Body of pancreas (tissue), 4 donors: ENCODE data around the gene A3GALT2.

ENCODE experiments used
- POLR2A ChIP-seq, 3 donors: fragments of 450-650 bp; IDR thresholded peaks; one replicate each; pipeline ENCODE4 v1.6.1; 2016; ENCODE audit warnings: antibody characterized with exemption in 3 of 3, mild to moderate bottlenecking in 2 of 3
- TF ChIP-seq, protein P1 (sequence below), 7 experiments: fragments of 450-650 bp in 4 of 7; fragments of 200-600 bp in 3 of 7; sonication (generic) in 3 of 7; IDR thresholded peaks; one replicate each; pipeline ENCODE4 v1.5.1; 2016 to 2019; ENCODE audit warnings: antibody characterized with exemption in 7 of 7

DNA sequence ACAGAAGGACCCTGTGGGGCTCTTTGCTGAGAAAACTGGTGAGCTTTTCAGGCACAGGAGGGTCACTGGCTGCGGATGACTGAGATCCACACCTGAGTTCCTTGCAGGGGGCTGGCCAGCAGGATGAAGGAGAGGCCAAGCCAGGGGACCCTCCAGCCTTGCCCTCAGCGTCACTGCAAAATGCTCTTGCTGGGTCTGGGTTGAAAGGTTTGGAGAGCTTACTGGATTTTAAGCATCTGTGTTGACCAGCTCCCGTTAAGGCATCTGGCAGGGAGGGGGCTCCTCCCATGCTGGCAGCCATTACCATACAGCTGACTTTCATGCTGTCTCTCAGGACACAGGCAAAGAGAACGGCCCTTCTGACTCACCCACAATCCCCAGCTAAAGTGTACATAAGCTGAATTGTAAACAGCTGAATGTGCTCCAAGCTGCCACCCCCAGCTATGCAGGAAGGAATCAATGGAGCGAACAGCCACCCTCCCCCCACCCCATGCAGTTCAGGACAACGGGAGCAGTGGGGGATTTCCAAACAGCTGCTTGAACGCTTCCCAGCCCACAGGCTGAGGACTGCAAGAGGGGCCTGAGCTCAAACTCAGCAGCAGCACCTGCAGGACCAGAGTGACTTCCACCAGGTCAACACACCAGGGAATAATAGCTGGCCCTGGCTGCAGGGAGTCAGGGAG lies 21.3 kb upstream of the A3GALT2 start:
- TF ChIP-seq, protein P1, sequence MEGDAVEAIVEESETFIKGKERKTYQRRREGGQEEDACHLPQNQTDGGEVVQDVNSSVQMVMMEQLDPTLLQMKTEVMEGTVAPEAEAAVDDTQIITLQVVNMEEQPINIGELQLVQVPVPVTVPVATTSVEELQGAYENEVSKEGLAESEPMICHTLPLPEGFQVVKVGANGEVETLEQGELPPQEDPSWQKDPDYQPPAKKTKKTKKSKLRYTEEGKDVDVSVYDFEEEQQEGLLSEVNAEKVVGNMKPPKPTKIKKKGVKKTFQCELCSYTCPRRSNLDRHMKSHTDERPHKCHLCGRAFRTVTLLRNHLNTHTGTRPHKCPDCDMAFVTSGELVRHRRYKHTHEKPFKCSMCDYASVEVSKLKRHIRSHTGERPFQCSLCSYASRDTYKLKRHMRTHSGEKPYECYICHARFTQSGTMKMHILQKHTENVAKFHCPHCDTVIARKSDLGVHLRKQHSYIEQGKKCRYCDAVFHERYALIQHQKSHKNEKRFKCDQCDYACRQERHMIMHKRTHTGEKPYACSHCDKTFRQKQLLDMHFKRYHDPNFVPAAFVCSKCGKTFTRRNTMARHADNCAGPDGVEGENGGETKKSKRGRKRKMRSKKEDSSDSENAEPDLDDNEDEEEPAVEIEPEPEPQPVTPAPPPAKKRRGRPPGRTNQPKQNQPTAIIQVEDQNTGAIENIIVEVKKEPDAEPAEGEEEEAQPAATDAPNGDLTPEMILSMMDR (IDR thresholded peaks at IDR 0.05), result peak in 3 of 7 experiments; percentile 4 to 26 (median 14)
- TF ChIP-seq POLR2A (IDR thresholded peaks at IDR 0.05), result peak in 2 of 3 donors; percentile 10 to 17
